Chondrocyte (in vitro differentiated cells): ENCODE results near the gene ATAD3A. TPM values are rescaled to one million over a fixed set of nuclear protein-coding genes. Genes with fewer than 3 reads are reported as not detected.

Experiments used
- DNase-seq: peaks from one replicate; pipeline ENCODE4 v3.0.0; 2021; ENCODE audit warnings: mixed read lengths, low spot score
- H3K27ac Mint-ChIP-seq: one replicate; pipeline ENCODE4 v1.8.0; 2021; ENCODE audit warnings: mild to moderate bottlenecking, moderate library complexity, mixed read lengths; ENCODE audit not compliant: unreplicated experiment
- H3K27me3 Mint-ChIP-seq: 2 replicates; pipeline ENCODE4 v1.8.0; 2021; ENCODE audit warnings: low read depth, mixed read lengths
- H3K36me3 Mint-ChIP-seq: 2 replicates; pipeline ENCODE4 v1.8.0; 2021; ENCODE audit warnings: low read depth, mixed read lengths
- H3K4me1 Mint-ChIP-seq: 2 replicates; pipeline ENCODE4 v1.8.0; 2021; ENCODE audit warnings: low read depth, mild to moderate bottlenecking, mixed read lengths
- H3K4me3 Mint-ChIP-seq: one replicate; pipeline ENCODE4 v1.8.0; 2021; ENCODE audit warnings: mild to moderate bottlenecking, moderate library complexity, mixed read lengths; ENCODE audit not compliant: unreplicated experiment
- H3K9me3 Mint-ChIP-seq: 2 replicates; pipeline ENCODE4 v1.8.0; 2021; ENCODE audit warnings: low read depth, mixed read lengths
- CTCF ChIP-seq: fragments of 200-600 bp; sonication (generic); IDR thresholded peaks from 2 replicates; pipeline ENCODE4 v1.5.0; 2021; ENCODE audit warnings: antibody characterized with exemption, mild to moderate bottlenecking, moderate library complexity
- total RNA-seq: library from RNA; stranded (reverse); gene quantifications from 3 replicates; pipeline ENCODE4 v1.2.1, GENCODE V29; 2021

The ATAD3A gene
- total RNA-seq, 1 donor from 2014 or later: 34.6 TPM

DNA sequence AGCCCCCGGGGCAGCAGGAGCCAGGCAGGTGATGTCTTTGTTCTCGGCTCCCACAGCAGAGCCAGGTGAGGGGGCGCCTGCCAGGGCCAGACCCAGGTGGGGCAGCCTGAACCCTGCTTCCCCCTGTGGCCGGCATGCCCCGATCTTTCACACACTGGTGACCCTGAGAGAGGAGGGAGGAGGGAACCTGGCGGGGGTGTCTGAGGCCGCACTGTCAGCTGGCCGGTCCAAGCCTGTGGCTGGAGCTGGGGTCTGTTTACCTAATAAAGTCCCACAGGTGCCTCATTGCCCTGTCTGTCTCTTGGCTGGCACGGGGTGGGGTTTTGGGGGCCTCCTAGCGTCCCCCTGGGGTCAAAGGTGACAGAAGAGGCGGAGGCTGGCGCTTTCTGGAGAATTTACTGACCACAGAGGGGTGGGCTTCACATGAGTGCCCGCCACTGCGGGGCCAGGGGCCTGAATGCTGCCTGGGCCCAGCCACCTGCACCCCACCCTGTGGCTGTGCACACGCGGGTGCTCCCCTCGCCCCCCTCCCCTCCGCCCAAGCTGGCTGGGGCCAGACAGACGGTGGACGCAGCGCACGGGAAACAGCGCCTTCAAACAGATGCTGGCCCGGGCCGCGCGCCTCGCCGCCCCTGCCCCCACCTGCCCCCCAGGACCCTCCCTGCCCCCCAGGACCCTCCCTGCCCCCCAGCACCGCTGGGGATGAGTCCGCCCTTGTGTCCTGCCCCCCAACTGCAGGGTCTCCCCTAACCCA, 22.6 kb downstream of the ATAD3A start:
- Mint-ChIP-seq H3K4me1 (peaks cover 7% of the 10 kb centered on the region), H3K27me3 (no peaks in the 10 kb centered on the region), H3K9me3 (peaks cover 5% of the 10 kb centered on the region), H3K4me3 (no peak overlapping the region), H3K27ac (no peak overlapping the region), H3K36me3 (peaks cover 11% of the 10 kb centered on the region)
- no peak for DNase-seq
- no peak for TF ChIP-seq CTCF

DNA sequence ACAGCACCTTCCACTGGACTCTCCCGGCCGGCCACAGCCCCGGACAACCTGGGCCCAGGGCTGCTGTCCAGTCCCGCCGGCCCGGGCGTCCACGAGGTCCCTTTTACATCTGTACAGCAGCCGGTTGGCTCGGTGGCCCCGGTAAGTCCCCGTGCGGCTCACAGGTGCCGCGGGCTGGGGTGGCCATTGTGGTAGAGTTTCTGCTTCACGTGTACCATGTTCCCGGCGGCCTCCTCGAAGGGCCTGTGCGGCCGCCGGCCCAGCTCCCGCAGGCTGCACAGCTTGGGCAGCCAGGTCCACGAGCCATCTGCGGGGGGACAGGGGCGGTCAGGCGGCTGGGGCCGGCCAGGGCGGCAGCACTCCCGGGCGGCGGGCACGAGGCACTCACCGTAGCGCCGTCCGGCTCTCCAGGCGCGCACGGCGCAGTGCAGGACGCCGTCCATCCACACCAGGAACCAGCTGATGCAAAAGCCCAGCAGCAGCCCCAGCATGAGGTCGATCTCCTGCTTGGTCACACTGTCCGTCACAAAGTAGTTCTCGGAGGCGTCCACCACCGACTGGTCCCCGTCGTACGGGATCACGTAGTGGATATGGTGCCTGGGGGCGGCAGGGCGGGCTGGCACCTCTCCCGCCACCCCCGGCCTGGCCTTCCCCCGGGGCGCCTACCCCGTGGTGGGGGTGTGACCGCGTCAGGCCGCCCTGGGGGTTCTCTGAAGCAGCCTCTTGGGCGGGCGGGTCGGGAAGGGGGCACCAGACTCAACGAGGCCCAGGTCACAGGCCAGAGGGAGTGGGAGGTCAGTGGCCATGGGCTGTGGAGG, 23.4 kb downstream of the ATAD3A start:
- H3K36me3 Mint-ChIP-seq: peaks cover 7% of the 10 kb centered on the region
- no peaks in the 10 kb centered on the region for H3K27me3 Mint-ChIP-seq
- no peak overlapping the region for H3K4me3 Mint-ChIP-seq
- H3K9me3 Mint-ChIP-seq: peaks cover 5% of the 10 kb centered on the region
- peaks cover 7% of the 10 kb centered on the region for H3K4me1 Mint-ChIP-seq
- no peak for DNase-seq
- no peak for TF ChIP-seq CTCF
- no peak overlapping the region for H3K27ac Mint-ChIP-seq

- Mint-ChIP-seq H3K27me3 (no peaks in the 10 kb centered on the region), H3K4me3 (no peak overlapping the region), H3K27ac (no peak overlapping the region), H3K4me1 (peaks cover 7% of the 10 kb centered on the region), H3K9me3 (peaks cover 5% of the 10 kb centered on the region), H3K36me3 (peaks cover 5% of the 10 kb centered on the region)
- no peak for DNase-seq
- no peak for TF ChIP-seq CTCF
Observed at GRCh38 chr1:1536019-1536937, 24.3 kb downstream of the ATAD3A start.

DNA sequence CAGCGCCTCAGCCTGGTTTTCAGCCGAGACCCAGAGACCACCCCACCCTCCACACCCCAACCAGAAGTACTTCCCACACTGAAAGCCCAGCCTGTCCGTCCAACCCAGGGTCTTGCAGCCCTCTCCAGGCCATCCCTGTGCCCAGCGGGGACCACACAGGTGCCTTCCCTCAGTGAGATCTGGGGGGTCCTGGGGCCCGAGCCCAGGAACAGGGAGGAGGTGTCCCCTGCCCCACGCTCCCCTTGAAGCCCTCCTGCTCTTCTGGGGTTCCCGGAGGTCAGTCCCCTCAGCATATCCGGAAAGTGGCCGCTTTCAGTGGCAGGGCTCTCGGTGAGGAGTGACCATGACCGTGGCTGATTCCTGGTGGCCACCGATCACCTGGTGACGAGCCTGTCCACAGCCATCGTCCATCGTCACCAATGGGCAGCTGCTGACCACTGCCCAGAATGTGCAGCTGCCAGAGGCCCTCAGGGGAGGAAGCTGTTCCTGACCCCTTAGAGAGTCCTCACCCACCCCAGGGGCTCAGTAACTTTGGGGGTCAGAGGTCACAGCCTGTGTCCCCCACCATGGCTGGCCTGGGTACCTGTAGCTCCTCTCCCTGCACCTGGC, 25.1 kb downstream of the ATAD3A start:
- Mint-ChIP-seq H3K4me1 (peaks cover 7% of the 10 kb centered on the region), H3K36me3 (peaks cover 7% of the 10 kb centered on the region), H3K27ac (no peak overlapping the region), H3K27me3 (no peaks in the 10 kb centered on the region), H3K9me3 (peaks cover 2% of the 10 kb centered on the region), H3K4me3 (no peak overlapping the region)
- DNase-seq: no peak
- TF ChIP-seq CTCF: no peak
